GM10248 (cell line): Measurements from ENCODE around the gene SGCD.

Source experiments
- CTCF ChIA-PET: fragments of 300-600 bp; sonication (Branson Sonifier 250); formaldehyde crosslinking; extraction: SDS; loops from one replicate; lab custom pipeline; 2021; ENCODE audit warnings: antibody characterized with exemption; lab: Yijun Ruan, JAX
- POLR2A ChIA-PET: fragments of 350-650 bp; sonication (Branson Sonifier 250); formaldehyde crosslinking; extraction: SDS; loops from one replicate; lab custom pipeline; 2020; ENCODE audit warnings: antibody characterized with exemption; lab: Yijun Ruan, JAX
- DNase-seq: peaks from one replicate; pipeline ENCODE4 v3.0.0; 2012; ENCODE audit errors: extremely low spot score
- TF ChIP-seq, protein P1 (sequence below): IDR thresholded peaks from 2 replicates; pipeline ENCODE4 v1.5.1; 2012; ENCODE audit warnings: mild to moderate bottlenecking, low read depth; ENCODE audit errors: extremely low read depth, missing control alignments, control extremely low read depth

SGCD gene

GRCh38 chr5:156411185-156411613, 84.2 kb downstream of the SGCD start:
- ChIA-PET POLR2A (no interaction called here), CTCF (interaction anchor here (0.8 to 1.7 kb wide), 4 partner anchors 17 to 319 kb away, joined by 3 to 4 read pairs (median 3); no protein-coding TSS in a partner anchor)
- no peak for DNase-seq
- TF ChIP-seq, protein P1, sequence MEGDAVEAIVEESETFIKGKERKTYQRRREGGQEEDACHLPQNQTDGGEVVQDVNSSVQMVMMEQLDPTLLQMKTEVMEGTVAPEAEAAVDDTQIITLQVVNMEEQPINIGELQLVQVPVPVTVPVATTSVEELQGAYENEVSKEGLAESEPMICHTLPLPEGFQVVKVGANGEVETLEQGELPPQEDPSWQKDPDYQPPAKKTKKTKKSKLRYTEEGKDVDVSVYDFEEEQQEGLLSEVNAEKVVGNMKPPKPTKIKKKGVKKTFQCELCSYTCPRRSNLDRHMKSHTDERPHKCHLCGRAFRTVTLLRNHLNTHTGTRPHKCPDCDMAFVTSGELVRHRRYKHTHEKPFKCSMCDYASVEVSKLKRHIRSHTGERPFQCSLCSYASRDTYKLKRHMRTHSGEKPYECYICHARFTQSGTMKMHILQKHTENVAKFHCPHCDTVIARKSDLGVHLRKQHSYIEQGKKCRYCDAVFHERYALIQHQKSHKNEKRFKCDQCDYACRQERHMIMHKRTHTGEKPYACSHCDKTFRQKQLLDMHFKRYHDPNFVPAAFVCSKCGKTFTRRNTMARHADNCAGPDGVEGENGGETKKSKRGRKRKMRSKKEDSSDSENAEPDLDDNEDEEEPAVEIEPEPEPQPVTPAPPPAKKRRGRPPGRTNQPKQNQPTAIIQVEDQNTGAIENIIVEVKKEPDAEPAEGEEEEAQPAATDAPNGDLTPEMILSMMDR: no peak

DNA sequence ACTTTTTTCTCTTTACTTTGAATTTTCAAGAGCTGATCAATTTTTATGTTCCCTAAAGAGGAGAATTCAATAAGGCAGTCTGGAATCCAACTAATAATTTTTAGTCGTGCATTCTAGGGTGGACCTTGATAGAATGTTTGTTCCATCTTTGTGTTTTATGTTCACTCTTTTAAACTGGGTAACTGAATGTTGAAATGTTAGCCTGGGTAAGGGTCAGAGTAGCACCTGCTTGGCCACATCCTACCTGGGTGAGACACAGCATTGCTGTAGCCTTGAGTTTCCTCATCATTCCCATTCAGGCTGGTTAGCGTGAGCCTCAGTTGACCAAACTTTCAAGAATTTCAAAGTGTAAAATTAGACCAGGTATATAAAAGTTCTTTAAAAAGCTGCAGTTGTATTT, 85.0 kb downstream of the SGCD start:
- CTCF ChIA-PET: no interaction called here
- no peak for DNase-seq
- POLR2A ChIA-PET: no interaction called here
- TF ChIP-seq, protein P1: no peak

- ChIA-PET CTCF (no interaction called here), POLR2A (no interaction called here)
- TF ChIP-seq, protein P1: no peak
Observed at GRCh38 chr5:156414391-156414790, 87.4 kb downstream of the SGCD start.

GRCh38 chr5:156419661-156420060, 92.7 kb downstream of the SGCD start:
- CTCF ChIA-PET: no interaction called here
- no peak for DNase-seq
- POLR2A ChIA-PET: no interaction called here
- TF ChIP-seq, protein P1: no peak

More at GRCh38 chr5:156414391-156414790, 87.4 kb downstream of the SGCD start:
- no peak for DNase-seq

- ChIA-PET CTCF (interaction anchor here (1.2 kb wide), 1 partner anchor 13 kb away, joined by 3 read pairs; no protein-coding TSS in a partner anchor), POLR2A (no interaction called here)
- TF ChIP-seq, protein P1: no peak
- DNase-seq: no peak
Observed at GRCh38 chr5:156420665-156421064, 93.7 kb downstream of the SGCD start.

DNA sequence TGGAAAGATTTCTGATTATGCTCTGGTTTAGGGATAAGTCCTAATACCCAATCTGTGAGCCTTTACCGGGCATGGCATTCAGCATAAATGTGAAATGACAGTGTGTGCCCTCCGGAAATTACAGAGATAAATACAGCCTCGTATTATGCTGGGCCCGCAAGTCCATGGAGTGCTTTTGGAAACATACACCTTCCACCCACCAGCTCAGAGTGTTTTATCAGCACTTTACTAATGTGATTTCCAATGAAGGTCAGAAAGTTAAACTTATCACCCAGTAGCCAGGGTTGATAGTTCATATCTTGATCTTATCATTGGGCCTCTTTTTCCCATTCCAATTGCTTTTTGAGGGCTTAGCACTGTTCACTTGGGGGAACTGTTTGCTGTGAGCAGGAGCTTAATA, 94.8 kb downstream of the SGCD start:
- DNase-seq: no peak
- TF ChIP-seq, protein P1: no peak
- CTCF ChIA-PET: no interaction called here
- POLR2A ChIA-PET: no interaction called here

DNA sequence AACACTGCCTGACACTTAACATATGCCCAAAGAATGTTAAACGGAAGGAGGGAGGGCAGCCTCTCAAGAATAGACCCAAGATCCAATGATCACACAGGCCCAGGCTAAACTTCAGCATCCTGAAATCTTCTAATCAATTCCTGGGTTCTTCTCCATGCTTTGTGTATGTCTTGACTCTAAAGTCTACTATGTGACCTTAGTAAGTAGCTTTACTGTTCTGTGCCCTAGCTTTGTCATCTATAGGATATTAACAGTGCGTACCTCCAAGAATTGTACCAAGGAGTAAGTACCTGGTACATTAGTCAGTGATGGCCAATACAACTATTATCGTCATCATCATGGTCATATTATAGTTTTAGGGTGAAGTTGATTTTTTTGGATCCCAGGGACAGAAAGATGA, 96.6 kb downstream of the SGCD start:
- CTCF ChIA-PET: no interaction called here
- POLR2A ChIA-PET: no interaction called here
- no peak for DNase-seq
- TF ChIP-seq, protein P1: no peak
